COLO668 (cell line): ENCODE data around the gene LRRC75A.
A peak's percentile ranks its signal among the peaks of the same experiment; 100 is the strongest.
"Not testable (repeated sequence)": the region's sequence is repeated elsewhere in the genome, so short reads cannot be mapped to it uniquely, and the experiment has no call there.

Experiments
- DNase-seq: peaks from one replicate; lab custom pipeline; 2025; ENCODE audit not compliant: unreplicated experiment; lab: John Stamatoyannopoulos, UW

Gene LRRC75A

GRCh38 chr17:16407911-16408588, 83.9 kb downstream of the LRRC75A start:
- DNase-seq, result peak; percentile 65

- no peak for DNase-seq
Measured at GRCh38 chr17:16406742-16407674, 85.0 kb downstream of the LRRC75A start.

GRCh38 chr17:16403847-16404246, 88.1 kb downstream of the LRRC75A start:
- not testable (repeated sequence) for DNase-seq

DNA sequence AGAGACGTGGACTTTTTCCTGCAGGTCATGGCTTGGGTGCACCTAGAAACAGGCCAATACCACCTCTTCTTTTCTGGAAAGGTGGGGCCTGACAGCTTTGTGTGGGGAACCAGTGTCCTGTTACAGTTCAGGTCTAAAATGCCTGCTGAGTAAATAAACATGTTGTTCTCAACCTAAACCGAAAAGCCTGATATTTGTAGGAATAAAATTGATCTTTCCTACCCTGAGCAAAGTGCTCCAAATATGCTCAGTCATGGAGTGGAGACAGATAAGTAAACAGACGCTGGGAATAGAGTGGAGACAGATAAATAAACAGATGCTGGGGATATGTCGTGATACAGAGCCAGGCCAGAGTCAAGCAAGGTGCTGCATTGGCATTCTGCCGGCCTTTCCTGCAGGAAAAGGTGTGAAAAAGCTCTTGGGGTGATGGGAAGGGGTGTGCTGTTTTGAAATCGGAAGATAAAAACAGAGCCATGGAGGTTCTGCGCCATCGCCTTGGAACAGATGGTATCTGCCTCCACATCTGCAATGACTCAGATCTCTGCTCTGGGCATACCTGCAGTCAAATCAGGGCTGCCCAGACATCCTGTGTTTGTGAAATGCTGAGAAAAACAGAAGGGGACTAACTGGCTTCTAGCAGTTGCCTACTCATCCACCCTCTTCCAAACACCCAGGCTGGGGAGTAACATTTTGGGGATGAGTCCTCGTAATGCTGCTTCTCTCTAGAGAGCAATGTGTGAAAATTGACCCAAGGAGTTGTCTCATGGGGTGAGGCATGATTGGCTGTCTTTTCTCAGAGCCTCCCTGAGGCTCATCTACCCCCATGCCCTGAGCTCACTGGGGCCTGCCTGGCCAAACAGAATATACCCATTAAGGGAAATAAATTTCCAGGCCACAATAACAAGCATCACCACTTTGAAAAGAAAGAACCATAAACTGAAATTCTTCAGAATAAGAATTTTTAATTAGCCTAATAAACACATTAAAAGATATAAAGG, 93.4 kb downstream of the LRRC75A start:
- peak; percentile 35 for DNase-seq

DNA sequence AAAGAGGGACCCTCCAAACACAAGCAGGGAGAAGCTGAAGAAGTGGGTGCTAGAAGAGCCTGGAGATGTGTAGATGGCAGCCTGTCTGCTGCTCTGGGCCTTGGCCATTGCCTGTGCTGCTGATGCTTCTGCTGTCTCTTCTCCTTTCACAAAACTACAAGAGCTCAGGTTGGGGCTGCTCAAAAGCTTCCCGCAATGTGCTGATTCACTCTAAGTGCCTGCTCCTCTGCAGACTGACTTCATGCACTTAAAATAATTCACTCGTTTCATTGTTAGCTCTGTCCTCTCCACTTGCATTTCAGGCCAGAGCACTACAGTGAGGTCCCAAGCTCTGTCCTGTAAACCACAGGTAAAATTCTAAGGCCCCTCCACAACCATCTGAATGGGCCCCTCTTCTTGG, 95.3 kb downstream of the LRRC75A start:
- DNase-seq, result not testable (repeated sequence)

DNA sequence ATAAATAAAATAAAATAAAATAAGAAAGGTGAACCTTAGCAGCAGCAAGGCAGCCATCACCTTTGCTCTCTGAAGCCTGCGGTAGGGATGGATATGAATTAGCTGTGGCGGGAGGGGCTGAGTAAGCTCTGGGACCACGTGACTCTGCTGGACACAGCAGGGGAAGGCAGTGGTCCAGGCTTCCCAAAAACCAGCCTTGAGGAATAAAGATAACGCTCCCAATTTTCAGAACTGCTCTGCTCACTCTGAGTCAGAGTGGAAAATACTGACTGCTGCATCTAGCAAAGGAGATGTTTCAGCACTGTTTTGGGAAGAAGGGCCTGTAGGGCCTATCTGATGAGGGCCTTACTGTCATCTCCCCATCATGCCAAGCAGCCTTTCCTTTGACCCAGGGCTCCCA, 96.1 kb downstream of the LRRC75A start:
- not testable (repeated sequence) for DNase-seq

DNA sequence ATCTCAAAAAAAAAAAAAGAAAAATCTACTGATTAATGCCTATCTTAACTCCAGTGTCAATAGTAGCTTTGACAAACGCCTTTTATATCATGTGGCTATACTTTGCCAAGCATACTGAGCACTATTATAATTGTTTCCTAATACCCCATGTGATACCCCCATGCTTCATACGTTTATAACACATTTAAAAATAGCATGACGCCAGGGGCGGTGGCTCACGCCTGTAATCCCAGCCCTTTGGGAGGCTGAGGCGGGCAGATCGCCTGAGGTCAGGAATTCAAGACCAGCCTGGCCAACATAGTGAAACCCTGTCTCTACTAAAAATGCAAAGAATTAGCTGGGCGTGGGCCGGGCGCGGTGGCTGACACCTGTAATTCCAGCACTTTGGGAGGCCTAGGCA, 99.5 kb downstream of the LRRC75A start:
- not testable (repeated sequence) for DNase-seq
